Kidney (tissue), 14 donors: Measurements from ENCODE around the gene EDARADD. TPM values are rescaled to one million over a fixed set of nuclear protein-coding genes. Genes with fewer than 3 reads are reported as not detected.

Experiments used
- DNase-seq, 5 donors: peaks; one replicate each; pipeline ENCODE4 v3.0.0-alpha.2; 2013 to 2020
- FAIRE-seq: peaks from 2 replicates; lab custom pipeline; 2012; peaks lifted over from hg19 to GRCh38; lab: Jason Lieb, UNC
- H3K27ac ChIP-seq, 2 donors: one replicate each; pipeline ENCODE4 v1.7.0; 2013; ENCODE audit warnings: low read depth in 2 of 2, low read length in 2 of 2, inconsistent platforms in 1 of 2
- H3K27me3 ChIP-seq: one replicate; pipeline ENCODE4 v1.7.1; 2013; ENCODE audit warnings: low read length, inconsistent platforms; ENCODE audit not compliant: control insufficient read depth, insufficient read depth
- H3K36me3 ChIP-seq, 3 donors: one replicate each; pipeline versions ENCODE4 v1.7.0 to v1.7.1; 2013; ENCODE audit warnings: low read length in 3 of 3, control low read depth in 1 of 3, inconsistent platforms in 1 of 3; ENCODE audit not compliant: insufficient read depth in 3 of 3, control insufficient read depth in 2 of 3
- H3K4me1 ChIP-seq, 3 donors: one replicate each; pipeline versions ENCODE4 v1.7.0 to v1.7.1; 2013; ENCODE audit warnings: low read length in 3 of 3, inconsistent platforms in 1 of 3, low read depth in 1 of 3; ENCODE audit not compliant: control insufficient read depth in 2 of 3, insufficient read depth in 2 of 3
- H3K4me3 ChIP-seq, 3 donors: one replicate each; pipeline versions ENCODE4 v1.7.0 to v1.8.1; 2013; ENCODE audit warnings: low read length in 3 of 3, control low read depth in 1 of 3, inconsistent platforms in 1 of 3
- H3K9ac ChIP-seq, 3 donors: one replicate each; pipeline versions ENCODE4 v1.7.0 to v1.7.1; 2013; ENCODE audit warnings: low read length in 3 of 3, control low read depth in 1 of 3, inconsistent platforms in 1 of 3
- H3K9me3 ChIP-seq, 3 donors: one replicate each; pipeline versions ENCODE4 v1.7.0 to v1.7.1; 2013; ENCODE audit warnings: low read length in 3 of 3, control low read depth in 1 of 3, inconsistent platforms in 1 of 3; ENCODE audit not compliant: control insufficient read depth in 2 of 3, insufficient read depth in 1 of 3
- intact Hi-C: fragments of 100-400 bp; cut with DNase I; formaldehyde crosslinking; loops from one replicate; pipeline ENCODE4 v1.11.1; 2022
- polyA plus RNA-seq: library from polyadenylated mRNA; stranded (reverse); fragments of 350-450 nt; fragmentation: Illumina TruSeq; extraction: RNeasy Lipid Tissue Mini Kit (QIAGEN cat#74804); gene quantifications from one replicate; pipeline ENCODE4 v1.2.3, GENCODE V29; 2014; ENCODE audit warnings: low read depth, low replicate concordance; ENCODE audit not compliant: insufficient read depth
- total RNA-seq: library from RNA; stranded (reverse); fragmentation: NEBNext Ultra II Directional; extraction: Animal tissue kit (Norgen Biotek cat#: 25700); gene quantifications from one replicate; pipeline ENCODE4 v1.2.1, GENCODE V29; 2021
- TF ChIP-seq, protein P1 (sequence below): IDR thresholded peaks from 3 replicates; pipeline ENCODE4 v1.5.1; 2012; ENCODE audit warnings: mild to moderate bottlenecking, moderate library complexity, borderline replicate concordance; ENCODE audit not compliant: insufficient read depth; ENCODE audit errors: extremely low read depth
- donor health status: control.
- donor health status: control.
- donor health status: control.
- donor health status: control.
- donor health status: control.
- donor health status: DM: yes; HTN: yes; CAD: no.
- donor health status: Normal renal cell carcinoma (clear cell type).

Gene EDARADD
- total and polyA plus RNA-seq, 2 donors from 2014 or later, result 0.82 to 2.2 TPM

DNA sequence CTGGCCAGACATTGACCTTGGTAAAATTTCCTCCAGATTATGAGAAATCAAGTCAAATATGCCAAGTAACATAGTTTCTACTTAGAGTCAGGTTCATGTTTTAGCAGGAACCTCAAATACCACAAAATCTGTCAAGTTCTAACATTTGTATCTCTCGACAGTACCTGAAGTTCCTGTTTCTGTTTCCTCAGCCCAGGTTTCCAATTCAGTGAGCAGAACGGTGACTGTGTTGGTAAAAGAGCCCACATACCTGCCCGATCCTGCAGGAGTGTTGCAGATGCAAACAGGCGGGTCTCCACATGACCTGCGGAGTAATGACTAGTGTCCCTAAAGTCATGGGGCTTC is 71.8 kb downstream of the EDARADD start:
- Histone ChIP-seq H3K27me3 (no peaks in the 10 kb centered on the region), H3K4me1 (no peaks in the 10 kb centered on the region), H3K36me3 (no peaks in the 10 kb centered on the region), H3K27ac (no peak overlapping the region), H3K9me3 (no peaks in the 10 kb centered on the region), H3K4me3 (no peak overlapping the region), H3K9ac (no peak overlapping the region)
- intact Hi-C loops, result no loop called here
- TF ChIP-seq, protein P1, sequence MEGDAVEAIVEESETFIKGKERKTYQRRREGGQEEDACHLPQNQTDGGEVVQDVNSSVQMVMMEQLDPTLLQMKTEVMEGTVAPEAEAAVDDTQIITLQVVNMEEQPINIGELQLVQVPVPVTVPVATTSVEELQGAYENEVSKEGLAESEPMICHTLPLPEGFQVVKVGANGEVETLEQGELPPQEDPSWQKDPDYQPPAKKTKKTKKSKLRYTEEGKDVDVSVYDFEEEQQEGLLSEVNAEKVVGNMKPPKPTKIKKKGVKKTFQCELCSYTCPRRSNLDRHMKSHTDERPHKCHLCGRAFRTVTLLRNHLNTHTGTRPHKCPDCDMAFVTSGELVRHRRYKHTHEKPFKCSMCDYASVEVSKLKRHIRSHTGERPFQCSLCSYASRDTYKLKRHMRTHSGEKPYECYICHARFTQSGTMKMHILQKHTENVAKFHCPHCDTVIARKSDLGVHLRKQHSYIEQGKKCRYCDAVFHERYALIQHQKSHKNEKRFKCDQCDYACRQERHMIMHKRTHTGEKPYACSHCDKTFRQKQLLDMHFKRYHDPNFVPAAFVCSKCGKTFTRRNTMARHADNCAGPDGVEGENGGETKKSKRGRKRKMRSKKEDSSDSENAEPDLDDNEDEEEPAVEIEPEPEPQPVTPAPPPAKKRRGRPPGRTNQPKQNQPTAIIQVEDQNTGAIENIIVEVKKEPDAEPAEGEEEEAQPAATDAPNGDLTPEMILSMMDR, result no peak
- FAIRE-seq (no peak), DNase-seq (peak in 2 of 5 donors; percentile 31 to 43)

DNA sequence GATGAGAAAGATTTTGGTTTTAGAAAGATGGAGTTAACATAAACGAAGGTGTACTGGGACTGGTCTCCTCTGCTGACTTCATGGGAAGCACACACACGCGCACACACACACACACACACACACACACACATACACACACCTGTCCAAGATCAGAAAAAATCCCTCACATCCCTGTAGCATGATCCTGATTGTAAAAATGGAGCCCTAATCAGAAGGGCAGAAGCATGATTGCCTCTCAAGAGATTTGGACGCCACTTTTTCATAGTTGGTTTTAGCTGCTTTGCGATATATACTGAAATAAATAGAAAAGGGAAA is 73.2 kb downstream of the EDARADD start:
- TF ChIP-seq, protein P1, result no peak
- intact Hi-C loops, result no loop called here
- Histone ChIP-seq H3K9ac (no peak overlapping the region), H3K27ac (no peak overlapping the region), H3K4me1 (no peaks in the 10 kb centered on the region), H3K9me3 (no peaks in the 10 kb centered on the region), H3K4me3 (no peak overlapping the region), H3K27me3 (no peaks in the 10 kb centered on the region), H3K36me3 (no peaks in the 10 kb centered on the region)
- DNase-seq (no peak), FAIRE-seq (no peak)

DNA sequence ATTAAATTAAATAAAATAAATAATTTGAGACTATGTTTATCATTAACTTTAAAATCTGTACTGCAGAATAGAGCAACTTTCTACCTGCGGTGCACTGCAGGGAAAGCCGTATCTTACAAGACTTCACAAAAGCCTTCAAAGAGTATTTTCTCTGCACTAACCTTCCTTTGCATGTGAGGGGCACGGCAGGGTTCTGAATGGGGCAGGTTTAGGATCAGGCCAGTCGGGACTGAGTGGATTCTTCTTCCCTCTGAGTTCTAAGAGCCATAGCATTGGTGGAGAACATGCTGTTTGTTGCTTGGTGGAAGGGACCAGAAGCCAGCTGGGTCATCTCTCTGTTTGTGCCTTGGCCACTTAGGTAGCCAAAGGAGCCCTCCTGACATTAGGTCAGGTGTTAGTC is 74.5 kb downstream of the EDARADD start:
- no peak for DNase-seq
- H3K27me3 ChIP-seq, result no peaks in the 10 kb centered on the region
- H3K4me1 ChIP-seq, result peaks cover 0 to 2% (median 0%) of the 10 kb centered on the region in 3 donors
- FAIRE-seq, result no peak
- no peak overlapping the region for H3K9ac ChIP-seq
- no peaks in the 10 kb centered on the region for H3K9me3 ChIP-seq
- TF ChIP-seq, protein P1, result no peak
- H3K4me3 ChIP-seq, result no peak overlapping the region
- H3K36me3 ChIP-seq, result no peaks in the 10 kb centered on the region
- intact Hi-C loops, result no loop called here
- H3K27ac ChIP-seq, result no peak overlapping the region

DNA sequence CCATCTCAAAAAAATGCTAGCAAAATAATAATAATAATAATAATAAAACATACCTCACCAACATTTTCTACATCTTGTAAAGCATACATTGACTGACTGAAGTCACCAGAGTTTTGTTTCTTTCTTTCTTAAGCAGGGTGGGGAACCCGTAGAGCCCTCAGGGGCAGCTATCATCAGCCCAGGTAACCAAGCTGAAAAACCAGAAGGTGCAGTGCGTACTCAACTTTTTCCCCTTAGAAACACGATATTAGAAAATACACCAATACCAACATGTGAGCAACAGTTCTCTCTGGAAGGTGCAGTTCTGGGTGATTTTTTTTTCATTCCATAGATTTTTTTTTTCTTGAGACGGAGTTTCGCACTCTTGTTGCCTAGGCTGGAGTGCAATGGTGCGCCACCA is 75.4 kb downstream of the EDARADD start:
- intact Hi-C loops, result no loop called here
- no peak for FAIRE-seq
- TF ChIP-seq, protein P1, result no peak

More for the DNA sequence above, 75.4 kb downstream of the EDARADD start:
- Histone ChIP-seq H3K27me3 (no peaks in the 10 kb centered on the region), H3K4me3 (no peak overlapping the region), H3K27ac (no peak overlapping the region), H3K9ac (no peak overlapping the region), H3K4me1 (peaks cover 0 to 2% (median 0%) of the 10 kb centered on the region in 3 donors), H3K36me3 (no peaks in the 10 kb centered on the region), H3K9me3 (no peaks in the 10 kb centered on the region)
- no peak for DNase-seq
